Measurements from ENCODE around the gene LDB3.

GRCh38 chr10:86671419-86671818 lies 3.1 kb downstream of the LDB3 start:
- no peak for TF ChIP-seq CREB1 (IDR thresholded peaks at IDR 0.05)
- no peak for TF ChIP-seq RBBP5 (IDR thresholded peaks at IDR 0.05; ENCODE audit: borderline replicate concordance, low read depth, low read length)
- no peak for TF ChIP-seq ZNF274 (IDR thresholded peaks at IDR 0.05; ENCODE audit: borderline replicate concordance, extremely low read depth, low read length)
- TF ChIP-seq EZH2 (IDR thresholded peaks at IDR 0.05; ENCODE audit: low read depth, low read length, severe bottlenecking), result no peak
- TF ChIP-seq EGR1 (IDR thresholded peaks at IDR 0.05; ENCODE audit: borderline replicate concordance, low read depth, low read length), result no peak
- TF ChIP-seq, protein P1, sequence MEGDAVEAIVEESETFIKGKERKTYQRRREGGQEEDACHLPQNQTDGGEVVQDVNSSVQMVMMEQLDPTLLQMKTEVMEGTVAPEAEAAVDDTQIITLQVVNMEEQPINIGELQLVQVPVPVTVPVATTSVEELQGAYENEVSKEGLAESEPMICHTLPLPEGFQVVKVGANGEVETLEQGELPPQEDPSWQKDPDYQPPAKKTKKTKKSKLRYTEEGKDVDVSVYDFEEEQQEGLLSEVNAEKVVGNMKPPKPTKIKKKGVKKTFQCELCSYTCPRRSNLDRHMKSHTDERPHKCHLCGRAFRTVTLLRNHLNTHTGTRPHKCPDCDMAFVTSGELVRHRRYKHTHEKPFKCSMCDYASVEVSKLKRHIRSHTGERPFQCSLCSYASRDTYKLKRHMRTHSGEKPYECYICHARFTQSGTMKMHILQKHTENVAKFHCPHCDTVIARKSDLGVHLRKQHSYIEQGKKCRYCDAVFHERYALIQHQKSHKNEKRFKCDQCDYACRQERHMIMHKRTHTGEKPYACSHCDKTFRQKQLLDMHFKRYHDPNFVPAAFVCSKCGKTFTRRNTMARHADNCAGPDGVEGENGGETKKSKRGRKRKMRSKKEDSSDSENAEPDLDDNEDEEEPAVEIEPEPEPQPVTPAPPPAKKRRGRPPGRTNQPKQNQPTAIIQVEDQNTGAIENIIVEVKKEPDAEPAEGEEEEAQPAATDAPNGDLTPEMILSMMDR (IDR thresholded peaks at IDR 0.05; ENCODE audit: control extremely low read depth in 1 of 3, insufficient read depth in 1 of 3, low read depth in 1 of 3, low read length in 3 of 3), result no peak
- no peak for TF ChIP-seq PHF8 (conservative IDR thresholded peaks at IDR 0.05; ENCODE audit: low read depth, low read length)
- no peak for TF ChIP-seq RNF2 (IDR thresholded peaks at IDR 0.05; ENCODE audit: borderline replicate concordance, low read depth, low read length, missing control alignments, poor library complexity, severe bottlenecking)

All from H1 (cell line).